NCI-H187 treated with DMSO at 0.1 percent for 48 hours (cell line): ENCODE results near the gene KCMF1.
A peak's percentile ranks its signal among the peaks of the same experiment; 100 is the strongest.
"Not testable (repeated sequence)": the region's sequence is repeated elsewhere in the genome, so short reads cannot be mapped to it uniquely, and the experiment has no call there.

Source experiments
- DNase-seq: peaks from one replicate; lab custom pipeline; 2025; lab: John Stamatoyannopoulos, UW

KCMF1 gene

DNA sequence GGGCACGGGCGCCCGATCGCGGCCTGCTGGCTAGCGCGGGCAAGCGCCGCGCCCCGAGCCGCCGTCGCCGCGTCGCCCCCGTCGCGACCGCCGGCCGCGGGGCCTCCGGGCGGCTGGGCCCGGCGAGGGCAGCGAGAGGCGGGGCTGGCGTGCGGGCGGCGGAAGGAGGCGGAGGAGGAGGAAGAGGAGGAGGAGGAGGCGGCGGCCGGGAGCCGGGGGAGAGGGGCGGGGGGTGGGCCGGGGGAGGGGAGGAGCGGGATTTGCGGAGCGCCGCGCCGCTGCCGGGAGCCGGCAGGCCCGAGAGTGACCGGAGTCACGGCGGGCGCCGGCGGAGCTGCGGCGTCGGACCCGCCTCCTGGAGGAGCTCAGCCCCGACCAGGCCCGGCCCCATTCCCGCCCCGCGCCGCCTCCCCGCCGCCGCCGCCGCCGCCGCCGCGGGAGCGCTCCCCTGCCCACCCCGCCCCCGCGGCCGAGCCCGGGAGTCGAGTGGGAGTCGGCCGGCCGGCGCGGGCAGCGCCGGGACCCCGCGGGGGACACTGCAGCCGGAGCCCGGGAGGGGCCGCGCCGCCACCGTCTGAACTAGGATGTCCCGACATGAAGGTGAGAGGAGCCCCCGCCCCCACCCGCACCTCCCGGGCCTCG lies at the start of gene KCMF1:
Gene KCMF1, plus strand, starts transcription at position 294 of the 642 bp plus-strand sequence. Its CDS starts 291 bp downstream, at position 585.
- DNase-seq, result no peak

- no peak for DNase-seq
Observed at GRCh38 chr2:84923009-84923408, 48.0 kb upstream of the KCMF1 start.

DNA sequence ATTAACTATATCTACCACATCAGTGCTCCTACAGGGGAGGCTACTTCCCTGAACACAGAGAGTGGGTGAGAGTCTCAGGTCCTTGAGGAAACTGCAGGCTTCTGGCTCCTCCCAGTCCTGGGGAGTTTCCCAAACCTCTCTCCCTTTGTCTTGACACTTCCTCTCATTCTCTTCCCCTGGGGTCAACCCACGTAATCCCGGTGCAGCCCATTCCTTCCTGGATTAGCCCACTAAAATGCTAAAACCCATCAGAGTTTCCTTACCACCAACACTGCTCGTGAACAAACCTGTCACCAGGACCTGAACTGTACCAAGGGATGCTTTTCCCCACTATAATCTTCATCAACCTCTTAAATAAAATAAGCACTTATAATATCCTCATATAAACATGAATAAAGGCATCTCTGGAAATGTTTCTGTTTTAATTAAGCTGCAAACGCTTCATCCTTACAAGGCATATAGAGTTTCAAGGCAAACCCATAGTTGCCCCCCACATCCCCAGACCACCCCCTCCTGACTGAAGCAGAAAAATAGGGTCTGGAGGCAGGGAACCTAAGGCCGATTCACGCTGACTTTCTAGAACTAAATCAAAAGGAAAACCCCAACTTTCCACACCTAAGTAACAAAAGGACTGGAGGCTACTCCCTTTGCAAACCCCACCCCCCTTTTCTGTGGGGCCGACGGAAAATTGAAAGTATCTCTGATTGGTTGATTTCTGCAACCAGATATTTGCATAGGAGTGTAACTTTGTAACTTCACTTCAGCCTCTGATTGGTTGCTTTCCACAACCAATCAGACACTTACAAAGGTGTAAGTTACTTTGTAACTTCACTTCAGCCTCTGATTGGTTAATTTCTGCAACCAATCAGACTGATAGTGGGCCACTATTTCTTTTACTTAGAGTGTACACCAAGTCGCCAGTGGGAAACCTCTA lies 46.5 kb upstream of the KCMF1 start:
- DNase-seq, result no peak

- no peak for DNase-seq
Observed at GRCh38 chr2:84925336-84925723, 45.6 kb upstream of the KCMF1 start.

DNA sequence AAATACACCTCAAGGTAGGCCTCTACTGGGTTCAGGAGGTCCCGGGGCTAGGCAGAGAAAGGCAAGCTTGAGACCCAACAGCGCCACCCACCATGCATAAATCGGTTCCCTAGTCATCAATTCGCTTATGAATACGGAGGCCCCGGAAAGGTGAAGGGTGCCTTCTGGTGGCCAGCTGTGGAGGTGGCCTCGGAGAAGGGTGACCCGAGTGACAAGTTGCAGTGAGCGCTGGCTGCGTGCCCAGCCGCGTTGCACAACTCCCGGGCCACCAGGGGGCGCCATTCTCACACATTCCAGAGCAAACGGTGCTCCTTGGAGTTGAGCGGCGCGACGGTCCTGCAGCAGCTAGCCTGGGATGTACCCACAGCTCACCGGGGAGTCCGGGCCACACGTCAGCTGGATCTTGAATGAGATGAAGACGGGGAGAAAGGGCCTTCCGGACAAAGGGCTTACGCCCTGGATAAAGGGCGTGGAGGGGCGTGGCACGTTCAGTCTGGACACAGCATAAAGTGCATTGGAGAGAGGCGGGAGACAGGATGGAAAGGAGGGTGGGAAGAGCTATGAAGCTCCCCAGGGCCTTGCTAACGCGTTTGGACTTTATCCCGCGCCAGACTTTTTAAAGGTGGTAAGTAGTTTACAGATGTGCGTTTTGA lies 45.1 kb upstream of the KCMF1 start:
- peak; percentile 18 for DNase-seq

DNA sequence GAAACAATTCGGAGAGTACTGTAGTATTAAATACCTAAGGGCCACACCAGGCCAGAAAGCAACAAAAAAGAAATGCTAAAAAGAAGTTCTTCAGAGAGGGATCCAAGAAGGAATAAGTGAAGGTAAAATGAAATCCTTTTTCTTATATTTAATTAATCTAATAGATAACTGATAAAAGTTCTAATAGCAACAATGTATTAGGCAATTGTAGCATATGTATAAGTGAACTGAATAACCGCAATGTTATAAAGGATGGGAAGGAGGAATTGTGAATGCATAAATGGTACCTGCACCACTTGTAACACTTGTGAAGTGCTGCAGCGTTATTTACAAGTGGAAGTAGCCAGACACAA lies 43.7 kb upstream of the KCMF1 start:
- no peak for DNase-seq

DNA sequence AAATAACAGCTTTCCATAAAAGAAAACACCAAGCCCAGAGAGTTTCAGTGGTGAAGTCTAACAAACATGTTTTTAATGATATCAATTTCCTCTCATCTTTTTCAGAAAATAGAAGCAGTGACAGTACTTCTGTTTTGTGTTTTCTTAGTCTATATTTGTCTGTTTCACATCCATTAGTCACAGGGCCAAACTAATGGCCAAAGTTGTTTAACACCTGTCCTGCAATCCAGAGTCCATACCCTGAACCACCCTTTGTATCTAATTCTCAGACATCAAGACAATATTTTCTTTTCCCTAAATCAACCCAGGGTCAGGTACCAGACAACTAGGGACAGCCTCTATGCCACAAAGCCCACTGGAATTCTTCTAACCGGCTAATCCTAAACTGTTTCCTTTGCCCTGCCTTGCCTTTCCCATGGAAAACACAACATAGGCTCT lies 39.6 kb upstream of the KCMF1 start:
- DNase-seq, result no peak

DNA sequence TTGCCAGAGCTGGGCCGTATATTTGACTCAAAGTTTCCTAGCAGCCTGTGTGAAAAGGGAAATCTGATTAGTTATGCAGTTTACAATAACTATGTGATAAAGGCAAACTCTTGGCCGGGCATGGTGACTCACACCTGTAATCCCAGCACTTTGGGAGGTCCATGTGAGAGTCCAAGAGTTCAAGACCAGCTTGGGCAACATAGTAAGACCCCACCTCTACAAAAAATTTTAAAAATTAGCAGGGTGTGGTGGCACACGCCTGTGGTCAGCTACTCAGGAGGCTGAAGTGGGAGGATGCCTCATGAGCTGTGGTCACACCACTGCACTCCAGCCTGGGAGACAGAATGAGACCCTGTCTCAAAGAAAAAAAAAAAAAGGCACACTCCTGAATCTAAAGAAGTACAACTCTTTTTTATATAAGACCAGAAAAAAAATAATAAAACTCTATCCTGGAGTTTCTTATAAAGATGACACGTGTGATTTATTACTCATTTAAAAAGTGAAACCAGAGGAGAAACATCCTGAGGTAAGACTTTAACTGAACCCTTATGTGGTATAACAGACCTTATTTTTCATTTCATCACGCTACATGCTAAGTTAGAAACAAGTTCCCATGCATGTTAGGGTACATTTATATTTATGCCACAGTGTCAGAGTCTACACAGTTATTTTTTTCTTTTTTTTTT lies 32.6 kb upstream of the KCMF1 start:
- no peak for DNase-seq

DNA sequence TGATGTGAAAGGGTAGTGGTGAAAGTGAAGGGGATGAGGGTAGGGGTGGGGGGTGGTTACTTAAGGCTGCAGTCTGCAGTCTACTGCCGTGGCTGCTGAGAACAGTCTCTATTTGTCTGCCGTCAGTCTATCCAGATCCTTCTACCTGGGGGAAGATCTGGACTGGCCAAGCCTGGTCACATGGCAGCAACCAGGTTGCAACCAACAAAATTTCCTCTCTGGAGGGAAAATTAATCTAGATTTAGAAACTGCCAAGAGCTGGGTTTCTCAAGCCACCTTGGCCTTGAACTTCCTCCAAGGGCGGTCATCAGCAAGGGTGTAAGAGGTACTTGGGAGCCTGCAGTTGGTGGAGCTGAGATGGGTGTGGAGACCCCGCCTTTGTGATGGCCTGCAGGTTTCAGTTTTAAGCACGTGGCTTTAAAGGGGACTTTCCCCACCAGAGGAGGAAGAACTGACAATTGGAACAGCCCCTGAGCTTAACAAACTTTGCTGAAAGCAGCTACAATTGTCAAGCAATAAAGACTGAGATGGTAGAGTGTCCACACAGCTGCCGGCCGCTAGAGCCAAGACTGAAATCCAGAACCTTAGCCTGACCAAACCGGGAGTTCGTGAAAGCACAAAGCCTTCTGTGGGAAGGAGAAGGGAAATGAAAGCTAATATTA lies 31.4 kb upstream of the KCMF1 start:
- no peak for DNase-seq

DNA sequence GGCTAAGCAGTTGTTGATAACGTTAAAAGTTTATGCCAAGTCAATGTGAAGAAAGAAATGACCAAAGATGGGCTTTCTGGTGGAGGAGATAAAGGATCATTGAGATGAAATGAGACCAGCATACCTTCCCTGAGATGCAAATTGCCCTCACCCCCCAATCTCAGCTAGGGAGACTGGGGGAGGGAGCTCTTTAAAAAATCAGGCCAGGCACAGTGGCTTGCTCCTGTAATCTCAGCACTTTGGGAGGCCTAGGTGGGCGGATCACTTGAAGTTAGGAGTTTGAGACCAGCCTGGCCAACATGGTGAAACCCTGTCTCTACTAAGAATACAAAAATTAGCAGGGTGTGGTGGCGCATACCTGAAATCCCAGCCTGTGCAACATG lies 30.9 kb upstream of the KCMF1 start:
- no peak for DNase-seq

- no peak for DNase-seq
Observed at GRCh38 chr2:84940831-84941412, 30.0 kb upstream of the KCMF1 start.

DNA sequence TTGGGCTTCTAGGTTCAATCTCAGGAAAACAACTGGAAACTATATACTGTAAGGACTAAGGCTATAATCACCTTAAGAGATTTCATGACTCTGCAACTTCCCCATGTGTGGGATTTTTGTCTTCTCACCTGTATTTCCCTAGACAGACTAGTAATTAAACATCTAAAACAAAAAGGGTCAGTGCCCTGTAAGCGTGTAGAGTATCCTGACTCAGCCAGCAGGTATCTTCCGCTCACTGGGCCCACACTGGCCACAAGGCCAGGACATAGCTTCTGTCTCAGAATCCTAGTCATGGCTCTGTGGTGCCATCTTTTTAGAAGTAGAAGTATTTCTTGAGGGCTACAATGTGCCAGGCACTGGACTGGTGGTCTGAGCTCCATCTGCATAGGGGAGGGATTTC lies 28.8 kb upstream of the KCMF1 start:
- DNase-seq, result no peak

DNA sequence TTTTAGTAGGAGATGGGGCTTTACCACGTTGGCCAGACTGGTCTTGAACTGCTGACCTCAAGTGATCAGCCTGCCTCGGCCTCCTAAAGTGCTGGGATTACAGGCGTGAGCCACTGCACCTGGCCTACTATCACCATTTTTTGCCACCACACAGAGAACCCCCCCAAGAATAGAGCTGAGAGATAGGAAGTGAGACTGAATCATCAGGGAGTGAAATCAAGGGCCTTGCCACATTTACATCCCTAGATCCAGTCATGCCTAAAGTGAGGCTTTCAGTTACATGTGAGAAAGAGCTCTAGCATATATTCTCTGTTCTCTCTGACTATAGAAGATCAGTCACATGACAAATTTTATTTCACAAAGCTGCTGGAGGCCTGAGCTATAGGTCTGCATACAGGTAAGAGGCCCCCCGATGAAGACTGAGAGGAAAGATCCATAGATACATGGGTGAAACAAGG lies 28.0 kb upstream of the KCMF1 start:
- no peak for DNase-seq

- no peak for DNase-seq
Observed at GRCh38 chr2:84944295-84944909, 26.6 kb upstream of the KCMF1 start.

DNA sequence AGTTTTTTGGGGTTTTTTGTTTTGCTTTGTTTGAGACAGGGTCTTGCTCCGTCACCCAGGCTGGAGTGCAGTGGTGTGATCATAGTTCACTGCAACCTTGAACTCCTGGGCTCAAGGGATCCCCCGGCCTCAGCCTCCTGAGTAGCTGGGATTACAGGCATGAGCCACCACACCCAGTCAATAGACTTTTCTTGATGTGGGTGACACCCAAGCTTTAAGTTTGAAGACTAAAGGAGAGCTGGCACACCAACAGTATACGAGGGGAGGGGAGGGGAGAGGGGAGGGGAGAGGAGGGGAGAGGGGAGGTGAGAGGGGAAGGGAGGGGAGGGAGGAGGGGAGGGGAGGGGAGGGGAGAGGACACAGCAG lies 25.1 kb upstream of the KCMF1 start:
- DNase-seq, result not testable (repeated sequence)

DNA sequence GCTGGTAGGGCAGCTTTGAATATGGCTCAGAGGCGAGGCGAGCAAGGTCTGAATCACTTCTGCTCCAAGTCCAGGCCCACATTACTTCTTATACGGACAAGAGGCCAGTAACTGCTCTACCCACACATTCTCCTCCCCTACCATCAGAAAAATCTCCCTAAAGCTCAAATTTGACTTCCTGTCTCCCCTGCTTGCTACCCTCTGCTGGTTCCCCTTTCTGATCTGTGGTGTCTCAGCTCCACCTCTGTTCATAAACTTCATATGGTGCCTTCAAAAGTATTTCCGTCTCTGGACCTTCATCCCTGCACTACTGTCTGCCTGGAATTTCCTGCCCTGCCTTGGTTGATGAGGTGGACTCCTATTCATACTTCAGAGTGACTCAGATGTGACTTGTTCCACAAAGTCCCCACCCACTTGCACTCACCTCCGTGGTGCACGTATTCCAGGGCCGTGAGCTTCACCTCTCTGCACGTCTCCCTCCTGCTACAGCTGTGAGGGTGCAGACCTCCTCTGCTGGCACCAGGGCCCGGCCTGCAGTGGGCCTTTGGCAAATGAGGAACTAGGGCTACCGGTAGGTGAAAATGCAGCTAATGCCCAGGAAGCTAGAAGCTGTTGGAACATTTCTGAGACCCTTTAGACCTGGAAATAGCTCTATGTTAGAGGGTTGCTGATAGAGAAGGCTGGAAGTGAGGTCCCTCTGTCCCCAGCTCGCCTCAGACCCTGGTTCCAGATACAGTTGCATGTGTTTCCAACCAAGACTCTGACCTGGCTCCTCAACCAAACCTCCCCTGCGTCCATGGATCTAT lies 24.6 kb upstream of the KCMF1 start:
- DNase-seq, result no peak

DNA sequence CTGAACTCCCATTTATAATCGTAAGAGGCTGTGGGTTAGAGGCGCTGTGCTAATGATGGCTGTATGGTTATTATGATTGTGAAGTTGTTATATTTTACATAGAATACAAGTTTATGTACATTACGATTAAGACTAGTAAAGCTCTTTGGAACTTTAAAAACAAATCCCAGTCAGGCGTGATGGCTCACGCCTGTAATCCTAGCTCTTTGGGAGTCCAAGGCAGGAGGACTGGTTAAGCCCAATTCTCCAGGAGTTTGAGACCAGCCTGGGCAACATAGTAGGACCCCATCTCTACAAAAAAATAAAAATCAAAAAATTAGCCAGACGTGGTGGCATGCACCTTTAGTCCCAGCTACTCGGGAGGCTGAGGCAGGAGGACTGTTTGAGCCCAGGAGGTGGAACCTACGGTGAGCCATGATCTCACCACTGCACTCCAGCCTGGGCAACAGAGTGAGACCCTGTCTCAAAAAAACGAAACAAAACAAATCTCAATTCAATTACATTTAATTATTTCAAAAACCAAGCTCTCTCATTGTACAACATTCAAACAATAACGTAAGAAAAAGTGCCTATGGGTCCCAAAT lies 23.9 kb upstream of the KCMF1 start:
- no peak for DNase-seq

GRCh38 chr2:84953535-84953934 lies 17.4 kb upstream of the KCMF1 start:
- no peak for DNase-seq

GRCh38 chr2:84954329-84954728 lies 16.6 kb upstream of the KCMF1 start:
- DNase-seq, result no peak
